GM18498 (cell line): ENCODE data around the gene NUBP1.
"Not testable (repeated sequence)": the region's sequence is repeated elsewhere in the genome, so short reads cannot be mapped to it uniquely, and the experiment has no call there.

Experiments
- ATAC-seq: cut with Tn5 transposase; IDR thresholded peaks from one replicate; pipeline ENCODE4 v1.9.1; 2021; ENCODE audit warnings: mild to moderate bottlenecking, moderate library complexity; ENCODE audit not compliant: unreplicated experiment

The NUBP1 gene

GRCh38 chr16:10743610-10744369 lies at the start of gene NUBP1:
NUBP1 (plus strand) TSS chr16:10743842; CDS start chr16:10743864, 22 bp downstream.
- ATAC-seq, result peak; percentile 81

GRCh38 chr16:10693889-10694288 lies 49.8 kb upstream of the NUBP1 start:
- ATAC-seq, result no peak

GRCh38 chr16:10694306-10694705 lies 49.3 kb upstream of the NUBP1 start:
- no peak for ATAC-seq

GRCh38 chr16:10694830-10695229 lies 48.8 kb upstream of the NUBP1 start, which contains the start of gene TEKT5:
TEKT5 (minus strand) TSS chr16:10694930; CDS start chr16:10694873, 57 bp downstream.
- no peak for ATAC-seq

- no peak for ATAC-seq
Observed at GRCh38 chr16:10699756-10700155, 43.9 kb upstream of the NUBP1 start.

- no peak for ATAC-seq
Observed at GRCh38 chr16:10708969-10709368, 34.7 kb upstream of the NUBP1 start.

- ATAC-seq, result no peak
Observed at GRCh38 chr16:10728003-10728887, 15.4 kb upstream of the NUBP1 start.

GRCh38 chr16:10729104-10730048 lies 14.3 kb upstream of the NUBP1 start:
- no peak for ATAC-seq

- ATAC-seq, result no peak
Observed at GRCh38 chr16:10731790-10732189, 11.9 kb upstream of the NUBP1 start.

- ATAC-seq, result peak; percentile 39
Observed at GRCh38 chr16:10737068-10737625, 6.5 kb upstream of the NUBP1 start.

GRCh38 chr16:10738231-10739077 lies 5.2 kb upstream of the NUBP1 start:
- ATAC-seq, result peak; percentile 71

GRCh38 chr16:10740000-10740844 lies 3.4 kb upstream of the NUBP1 start:
- no peak for ATAC-seq

GRCh38 chr16:10740845-10741208 lies 2.8 kb upstream of the NUBP1 start:
- no peak for ATAC-seq

- ATAC-seq, result not testable (repeated sequence)
Observed at GRCh38 chr16:10741249-10741648, 2.4 kb upstream of the NUBP1 start.

- ATAC-seq, result no peak
Observed at GRCh38 chr16:10741844-10742243, 1.8 kb upstream of the NUBP1 start.

- no peak for ATAC-seq
Observed at GRCh38 chr16:10743227-10743609, 424 bp upstream of the NUBP1 start.

GRCh38 chr16:10744370-10745030 lies 858 bp downstream of the NUBP1 start:
- ATAC-seq, result no peak

GRCh38 chr16:10745841-10746240 lies 2.2 kb downstream of the NUBP1 start:
- ATAC-seq, result no peak
